ENCODE data around the gene IRX1.

IRX1 gene

DNA sequence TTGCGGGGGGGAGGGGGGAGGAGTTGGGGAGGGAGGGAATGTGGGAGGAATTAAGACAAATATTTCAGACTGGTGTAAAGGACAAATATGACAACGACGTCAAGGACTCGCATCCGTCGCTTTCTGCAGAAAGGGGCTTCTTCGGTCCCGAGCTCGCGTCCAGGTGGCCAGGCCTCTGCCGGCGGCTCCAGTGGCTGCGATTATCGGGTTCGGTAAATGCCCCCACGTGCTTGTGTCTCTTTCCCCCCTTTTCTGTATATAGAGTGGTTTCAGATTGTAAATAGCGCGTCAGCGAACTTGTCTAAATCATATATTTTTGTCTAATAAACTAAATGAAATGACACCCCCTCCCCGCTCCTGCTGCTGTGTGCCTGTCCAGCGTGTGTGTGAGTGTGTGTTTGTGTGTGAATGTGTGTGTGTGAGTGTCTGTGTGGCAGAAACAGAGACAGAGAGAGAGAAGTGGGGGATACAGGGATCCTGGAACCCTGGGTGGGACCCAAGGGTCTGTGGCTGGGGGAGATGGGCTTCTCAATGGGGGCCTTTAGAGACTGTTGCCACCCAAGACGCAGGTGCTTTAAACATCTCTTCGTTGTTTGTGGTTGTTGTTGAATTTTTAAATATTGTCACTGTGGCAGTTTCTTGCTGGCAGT lies 5.6 kb downstream of the IRX1 start:
- DNase-seq: no peak

DNA sequence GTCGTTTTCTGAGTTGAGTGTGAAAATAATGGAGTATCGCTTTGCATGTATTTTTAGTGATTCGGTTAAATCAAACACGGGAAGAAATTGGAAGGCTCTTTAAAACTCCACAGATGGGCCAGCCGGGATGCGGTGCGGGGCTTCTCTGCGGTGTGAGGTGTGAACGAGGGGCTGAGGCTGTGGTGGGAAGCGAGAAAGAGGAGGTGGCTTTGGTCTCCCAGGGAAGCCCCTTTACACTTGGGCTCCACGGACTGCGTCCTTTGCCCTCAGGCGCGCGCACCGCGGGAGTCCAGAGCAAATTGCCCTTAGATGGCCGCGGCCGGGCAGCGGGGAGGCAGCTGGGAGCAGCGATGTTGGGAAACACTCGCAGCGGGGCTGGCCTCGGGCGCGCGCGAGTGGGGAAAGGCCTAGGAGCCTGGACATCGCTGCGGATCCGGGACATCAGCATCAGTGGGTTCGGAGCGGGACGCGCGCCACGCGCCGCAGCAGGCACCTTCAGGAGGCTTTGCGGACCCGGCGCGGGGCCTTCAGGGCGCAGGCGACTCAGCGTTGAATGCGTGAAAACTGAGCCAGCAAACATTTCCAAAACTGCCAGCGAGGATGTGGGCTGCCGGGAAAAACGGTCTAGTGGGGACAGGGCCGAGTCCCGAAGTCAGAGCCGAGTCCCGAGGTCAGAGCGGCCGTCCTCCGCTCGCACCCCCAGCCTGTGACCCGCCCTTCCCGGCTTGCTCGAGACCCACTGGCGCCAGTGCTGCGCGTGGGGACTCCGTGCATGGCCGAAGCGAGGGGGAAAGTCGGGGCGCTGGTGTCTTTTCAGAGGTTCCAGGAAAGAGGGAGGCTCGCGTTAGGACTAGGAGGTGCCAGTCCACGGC lies 6.5 kb downstream of the IRX1 start:
- no peak for DNase-seq

GRCh38 chr5:3602785-3603502 lies 7.3 kb downstream of the IRX1 start:
- no peak for DNase-seq

- no peak for DNase-seq
Measured at GRCh38 chr5:3604501-3604900, 8.9 kb downstream of the IRX1 start.

GRCh38 chr5:3605298-3606010 lies 9.8 kb downstream of the IRX1 start:
- DNase-seq: no peak

DNA sequence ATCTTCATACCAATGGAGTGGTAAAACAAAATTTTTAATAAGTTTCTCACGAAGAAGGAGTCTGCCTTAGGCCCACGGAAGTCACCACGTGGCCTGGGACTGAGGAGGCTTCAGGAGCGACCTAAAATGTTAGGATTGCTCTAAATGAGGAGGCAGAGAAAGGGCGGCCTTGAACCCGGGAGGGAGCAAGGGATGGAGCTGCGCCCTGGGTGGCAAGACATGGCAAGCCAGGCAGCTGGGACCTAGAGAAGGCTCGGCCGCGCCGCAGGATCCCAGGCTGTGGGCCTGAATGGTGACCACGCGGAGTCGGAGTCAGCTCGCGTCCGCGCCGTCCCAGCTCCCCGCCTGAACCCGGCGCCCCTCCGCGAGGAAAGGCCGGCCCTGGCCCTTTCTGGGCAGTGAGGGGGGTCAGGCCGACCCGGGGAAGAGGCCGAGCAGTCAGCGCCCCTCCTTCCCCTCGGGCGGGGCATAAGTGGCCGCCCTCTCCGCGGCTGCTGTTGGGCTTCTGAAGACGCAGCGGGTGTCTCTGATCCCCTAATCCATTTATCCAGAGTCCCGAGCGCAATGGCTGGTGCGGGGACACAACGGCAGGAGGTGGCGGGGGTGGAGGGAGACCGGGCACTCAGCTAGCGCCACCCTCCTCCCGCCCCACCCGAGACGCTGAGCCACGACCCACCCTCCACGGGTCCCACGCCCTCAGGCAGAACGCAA lies 10.6 kb downstream of the IRX1 start:
- DNase-seq: no peak

- no peak for DNase-seq
Measured at GRCh38 chr5:3607541-3608181, 12.0 kb downstream of the IRX1 start.

GRCh38 chr5:3609120-3609681 lies 13.6 kb downstream of the IRX1 start:
- DNase-seq: no peak

DNA sequence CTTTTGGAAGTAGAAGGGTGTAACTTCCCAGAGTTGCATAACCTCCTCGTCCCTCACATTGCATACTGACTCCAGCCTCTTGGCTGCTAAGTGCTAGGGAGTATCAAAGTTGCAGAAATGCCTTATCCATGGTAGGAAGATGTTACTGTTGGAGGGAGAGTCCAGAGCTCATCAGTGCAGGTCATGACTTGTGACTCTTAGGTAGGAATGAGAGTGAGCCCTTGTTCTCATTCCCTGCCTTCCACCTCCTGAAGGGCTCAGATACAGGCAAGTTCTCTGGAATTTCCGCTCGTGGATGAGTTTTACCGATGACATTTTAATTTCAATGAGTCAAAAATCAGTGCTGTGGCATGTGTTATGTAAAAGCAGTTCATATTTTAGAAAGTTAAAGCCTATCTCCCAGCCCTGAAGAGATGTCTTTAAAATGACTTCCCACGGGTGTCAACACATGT lies 17.0 kb downstream of the IRX1 start:
- DNase-seq: no peak

GRCh38 chr5:3613726-3614125 lies 18.1 kb downstream of the IRX1 start:
- DNase-seq: no peak

GRCh38 chr5:3615217-3615616 lies 19.6 kb downstream of the IRX1 start:
- DNase-seq: no peak

GRCh38 chr5:3615829-3616228 lies 20.2 kb downstream of the IRX1 start:
- DNase-seq: no peak

DNA sequence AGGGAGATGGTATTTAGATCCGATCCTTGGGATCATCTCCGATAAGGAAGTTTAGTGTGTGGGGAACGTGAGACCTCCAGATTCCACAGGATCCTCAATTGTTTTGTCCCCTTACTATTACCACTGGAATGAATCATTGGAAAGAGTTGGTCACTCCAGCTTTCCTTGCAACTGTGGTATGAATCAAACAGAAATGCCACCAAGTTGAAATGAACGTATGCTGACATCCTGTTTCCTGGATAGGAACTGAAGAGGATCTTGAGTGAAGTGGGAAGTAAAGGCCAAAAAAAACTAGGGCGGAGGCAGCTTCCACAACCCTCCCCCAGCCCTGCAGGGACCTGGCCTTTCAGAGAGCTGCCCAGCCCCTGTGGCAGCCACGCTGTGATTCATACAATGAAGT lies 23.9 kb downstream of the IRX1 start:
- DNase-seq: no peak

DNA sequence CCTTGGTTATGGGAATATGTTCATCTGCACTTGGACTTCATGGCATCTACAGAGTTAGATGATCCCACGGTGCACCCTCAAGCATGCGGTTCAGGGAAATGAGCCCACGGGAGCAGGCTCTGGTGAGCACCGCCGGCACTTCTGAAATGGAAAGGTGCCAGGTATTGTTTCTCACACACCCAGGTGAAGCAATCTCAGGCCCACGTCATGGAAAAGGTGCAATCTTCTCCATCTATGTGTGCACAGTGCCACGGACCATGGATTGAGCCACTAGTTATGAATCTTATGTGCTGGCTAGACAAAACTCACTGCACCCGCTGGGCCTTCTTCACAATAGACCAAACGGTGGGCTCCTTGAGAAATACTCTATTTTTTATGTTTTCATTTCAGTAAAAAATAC lies 27.3 kb downstream of the IRX1 start:
- no peak for DNase-seq

DNA sequence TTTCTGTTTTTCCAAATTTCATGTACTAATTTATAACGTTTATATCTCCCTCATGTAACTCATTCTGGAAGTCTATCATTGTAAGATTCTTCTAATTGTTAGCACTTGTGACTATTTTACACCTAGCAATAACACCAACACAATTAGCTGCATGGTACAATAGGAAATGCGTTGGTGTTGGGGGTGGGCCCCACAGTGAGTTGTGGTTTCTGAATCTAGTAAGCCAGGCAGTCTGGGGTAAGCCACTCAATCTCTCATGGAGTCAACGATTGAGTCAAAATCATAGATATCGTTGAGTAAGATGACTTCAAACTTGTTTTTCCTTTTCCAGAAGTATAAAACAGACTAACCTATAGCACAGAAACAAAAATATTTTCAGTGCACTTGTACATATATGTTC lies 30.0 kb downstream of the IRX1 start:
- DNase-seq: no peak

- DNase-seq: no peak
Measured at GRCh38 chr5:3634061-3634460, 38.4 kb downstream of the IRX1 start.

DNA sequence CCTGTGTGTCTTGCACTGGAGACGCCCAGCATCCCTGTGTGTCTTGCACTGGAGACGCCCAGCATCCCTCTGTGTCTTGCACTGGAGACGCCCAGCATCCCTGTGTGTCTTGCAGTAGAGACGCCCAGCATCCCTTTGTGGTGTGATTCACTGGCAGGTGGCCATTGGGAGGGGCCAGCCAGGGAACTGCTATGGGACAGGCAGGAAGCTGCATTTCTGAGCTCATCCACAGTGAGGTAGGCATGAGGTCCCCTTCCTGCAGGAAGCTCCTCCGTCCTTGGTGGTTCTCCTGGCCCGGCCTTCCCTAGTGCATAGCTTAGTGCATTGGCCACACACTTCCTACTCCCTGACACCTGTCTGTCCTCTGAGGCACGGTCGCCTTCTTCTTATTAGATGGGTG lies 43.5 kb downstream of the IRX1 start:
- no peak for DNase-seq

- DNase-seq: no peak
Measured at GRCh38 chr5:3642231-3642630, 46.6 kb downstream of the IRX1 start.

GRCh38 chr5:3650320-3650719 lies 54.7 kb downstream of the IRX1 start:
- DNase-seq: no peak

DNA sequence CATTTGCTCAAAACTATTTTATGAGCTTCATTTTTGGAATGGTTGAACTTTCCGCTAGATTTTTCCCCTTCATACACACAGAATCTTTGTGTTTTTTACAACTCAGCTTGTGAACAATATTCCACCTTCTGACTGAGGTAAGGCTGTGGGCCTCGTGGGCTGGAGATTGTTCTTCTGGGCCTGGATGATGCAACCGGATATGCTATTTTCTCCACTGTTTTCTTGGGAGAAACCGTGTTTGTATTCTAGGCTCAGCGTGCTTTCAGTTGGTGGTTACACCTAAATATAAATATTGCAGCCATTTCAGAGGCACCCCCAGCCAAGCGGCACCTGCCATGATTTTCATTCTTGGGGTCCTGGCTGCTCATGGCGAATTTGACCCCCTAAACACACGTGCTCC lies 55.2 kb downstream of the IRX1 start:
- no peak for DNase-seq

All from Kasumi-1 (cell line).